Kidney epithelial cell (primary cell): ENCODE data around the gene RHBDL3. TPM values are rescaled to one million over a fixed set of nuclear protein-coding genes. Genes with fewer than 3 reads are reported as not detected.

Experiments used
- DNase-seq: peaks from one replicate; pipeline ENCODE4 v3.0.0-alpha.2; 2010; ENCODE audit warnings: low read depth
- H3K27me3 ChIP-seq: 2 replicates; pipeline ENCODE4 v1.6.0; 2011; ENCODE audit warnings: low read length; ENCODE audit not compliant: control insufficient read depth, insufficient read depth
- H3K36me3 ChIP-seq: 2 replicates; pipeline ENCODE4 v1.5.1; 2011; ENCODE audit warnings: low read length; ENCODE audit not compliant: control insufficient read depth, insufficient read depth
- H3K4me3 ChIP-seq: 2 replicates; pipeline ENCODE4 v1.5.1; 2011; ENCODE audit warnings: low read depth, mild to moderate bottlenecking, control low read depth, low read length
- CTCF ChIP-seq: IDR thresholded peaks from 2 replicates; pipeline ENCODE4 v1.5.1; 2011; ENCODE audit warnings: mild to moderate bottlenecking, moderate library complexity, low read length, control low read depth, inconsistent platforms; ENCODE audit not compliant: insufficient read depth, poor library complexity, severe bottlenecking
- total RNA-seq: library from RNA; depleted of rRNA; stranded (reverse); fragments of >200 nt; gene quantifications from 2 replicates; pipeline ENCODE4 v1.2.3, GENCODE V29; 2015

RHBDL3 gene
- total RNA-seq, 1 donor from 2014 or later = not detected

GRCh38 chr17:32356750-32357149 is 91.1 kb downstream of the RHBDL3 start:
- H3K36me3 ChIP-seq = no peaks in the 10 kb centered on the region
- H3K4me3 ChIP-seq = no peak overlapping the region
- no peaks in the 10 kb centered on the region for H3K27me3 ChIP-seq
- DNase-seq = no peak
- TF ChIP-seq CTCF = no peak

- H3K36me3 ChIP-seq = peaks cover 2% of the 10 kb centered on the region
- DNase-seq = no peak
Measured at GRCh38 chr17:32357615-32358014, 92.0 kb downstream of the RHBDL3 start.

GRCh38 chr17:32361270-32361669 is 95.6 kb downstream of the RHBDL3 start:
- no peak for TF ChIP-seq CTCF
- no peaks in the 10 kb centered on the region for H3K27me3 ChIP-seq
- DNase-seq = no peak
- H3K36me3 ChIP-seq = peaks cover 3% of the 10 kb centered on the region
- H3K4me3 ChIP-seq = no peak overlapping the region

More at GRCh38 chr17:32357615-32358014, 92.0 kb downstream of the RHBDL3 start:
- H3K4me3 ChIP-seq = no peak overlapping the region
- H3K27me3 ChIP-seq = no peaks in the 10 kb centered on the region
- no peak for TF ChIP-seq CTCF

- no peaks in the 10 kb centered on the region for H3K36me3 ChIP-seq
- no peaks in the 10 kb centered on the region for H3K27me3 ChIP-seq
- no peak overlapping the region for H3K4me3 ChIP-seq
- DNase-seq = no peak
- no peak for TF ChIP-seq CTCF
Measured at GRCh38 chr17:32370426-32370825, 104.8 kb downstream of the RHBDL3 start.

Other genes starting within 250 kb of the RHBDL3 start
- gene RHOT1, start 123.3 kb upstream of the RHBDL3 start, total RNA-seq = 28.8 and 37.2 TPM in 2 replicates
- 26.0 and 33.9 TPM in 2 replicates for gene C17orf75, start 76.3 kb downstream of the RHBDL3 start, total RNA-seq
- gene ZNF207, start 84.3 kb downstream of the RHBDL3 start, total RNA-seq = 122 and 160 TPM in 2 replicates
- gene PSMD11, start 178.7 kb downstream of the RHBDL3 start, total RNA-seq = 73.7 and 107 TPM in 2 replicates
- gene CDK5R1, start 221.2 kb downstream of the RHBDL3 start, total RNA-seq = 16.0 and 17.4 TPM in 2 replicates